Brain microvascular endothelial cell (primary cell): ENCODE measurements around the gene PDCD1.
"Not testable (repeated sequence)": the region's sequence is repeated elsewhere in the genome, so short reads cannot be mapped to it uniquely, and the experiment has no call there.

ENCODE experiments used
- DNase-seq: peaks from one replicate; pipeline ENCODE4 v3.0.0-alpha.2; 2020
- H3K27ac ChIP-seq: fragments of 250-450 bp; sonication (Bioruptor Pico); 2 replicates; pipeline ENCODE4 v1.5.1; 2020; ENCODE audit warnings: mild to moderate bottlenecking, moderate library complexity
- H3K27me3 ChIP-seq: fragments of 250-450 bp; sonication (Bioruptor Pico); replicated peaks from 2 replicates; pipeline ENCODE4 v1.5.1; 2020; ENCODE audit warnings: mild to moderate bottlenecking
- H3K36me3 ChIP-seq: fragments of 250-450 bp; sonication (Bioruptor Pico); replicated peaks from 2 replicates; pipeline ENCODE4 v1.5.1; 2020; ENCODE audit warnings: mild to moderate bottlenecking
- H3K4me3 ChIP-seq: 2 replicates; pipeline ENCODE4 v1.5.1; 2011; ENCODE audit warnings: low read depth, mild to moderate bottlenecking, control low read depth, low read length, moderate library complexity
- CTCF ChIP-seq: IDR thresholded peaks from 2 replicates; pipeline ENCODE4 v1.5.1; 2011; ENCODE audit warnings: low read depth, mild to moderate bottlenecking, moderate library complexity, low read length, control low read depth, inconsistent platforms; ENCODE audit errors: missing control alignments
- in situ Hi-C: cut with HindIII; loops from 2 replicates; pipeline ENCODE4 v1.10.0; 2017; ENCODE audit warnings: low sequenced_read_pairs, low pct_ligation_motif_present

Gene PDCD1

GRCh38 chr2:241811201-241811951 is 47.3 kb downstream of the PDCD1 start:
- Histone ChIP-seq H3K27me3 (no peaks in the 10 kb centered on the region), H3K4me3 (no peak overlapping the region), H3K36me3 (no peaks in the 10 kb centered on the region), H3K27ac (no peak overlapping the region)
- no peak for TF ChIP-seq CTCF
- in situ Hi-C loops, result no loop called here
- no peak for DNase-seq

GRCh38 chr2:241810307-241811200 is 48.1 kb downstream of the PDCD1 start:
- Histone ChIP-seq H3K27me3 (no peaks in the 10 kb centered on the region), H3K4me3 (no peak overlapping the region), H3K27ac (no peak overlapping the region), H3K36me3 (no peaks in the 10 kb centered on the region)
- no peak for DNase-seq
- in situ Hi-C loops, result no loop called here
- no peak for TF ChIP-seq CTCF

- TF ChIP-seq CTCF, result no peak
- no peak overlapping the region for H3K4me3 ChIP-seq
- H3K27me3 ChIP-seq, result no peaks in the 10 kb centered on the region
- no peaks in the 10 kb centered on the region for H3K36me3 ChIP-seq
- DNase-seq, result no peak
- in situ Hi-C loops, result no loop called here
- no peak overlapping the region for H3K27ac ChIP-seq
Measured at GRCh38 chr2:241809383-241810306, 49.0 kb downstream of the PDCD1 start.

- in situ Hi-C loops, result no loop called here
- no peak for TF ChIP-seq CTCF
- no peak for DNase-seq
- Histone ChIP-seq H3K4me3 (no peak within 1 kb of the TSS), H3K27ac (no peak within 1 kb of the TSS), H3K27me3 (no peaks in the 10 kb centered on the region), H3K36me3 (no peaks in the 10 kb centered on the region)
Measured at GRCh38 chr2:241808721-241809382, 49.8 kb downstream of the PDCD1 start, which contains the start of gene NEU4. TSS of gene NEU4 (plus strand) at chr2:241809193. CDS start at chr2:241814485, 5,292 bp downstream.

- no peak for TF ChIP-seq CTCF
- H3K27me3 ChIP-seq, result no peaks in the 10 kb centered on the region
- no peak overlapping the region for H3K4me3 ChIP-seq
- in situ Hi-C loops, result no loop called here
- no peaks in the 10 kb centered on the region for H3K36me3 ChIP-seq
- no peak for DNase-seq
- H3K27ac ChIP-seq, result no peak overlapping the region
Measured at GRCh38 chr2:241808051-241808720, 50.5 kb downstream of the PDCD1 start.

GRCh38 chr2:241806217-241806616 is 52.5 kb downstream of the PDCD1 start:
- in situ Hi-C loops, DNase-seq, H3K27me3 ChIP-seq, H3K36me3 ChIP-seq, H3K27ac ChIP-seq, H3K4me3 ChIP-seq: not testable (repeated sequence)
